GM19025 (cell line): ENCODE measurements around the gene VEZT.
"Not testable (repeated sequence)": the region's sequence is repeated elsewhere in the genome, so short reads cannot be mapped to it uniquely, and the experiment has no call there.

Experiments
- ATAC-seq: cut with Tn5 transposase; IDR thresholded peaks from one replicate; pipeline ENCODE4 v1.9.1; 2021; ENCODE audit warnings: mild to moderate bottlenecking, low read depth, moderate library complexity; ENCODE audit not compliant: unreplicated experiment

VEZT gene

GRCh38 chr12:95314756-95315155 is 97.1 kb downstream of the VEZT start:
- not testable (repeated sequence) for ATAC-seq

GRCh38 chr12:95316798-95317197 is 99.2 kb downstream of the VEZT start:
- ATAC-seq, result no peak

DNA sequence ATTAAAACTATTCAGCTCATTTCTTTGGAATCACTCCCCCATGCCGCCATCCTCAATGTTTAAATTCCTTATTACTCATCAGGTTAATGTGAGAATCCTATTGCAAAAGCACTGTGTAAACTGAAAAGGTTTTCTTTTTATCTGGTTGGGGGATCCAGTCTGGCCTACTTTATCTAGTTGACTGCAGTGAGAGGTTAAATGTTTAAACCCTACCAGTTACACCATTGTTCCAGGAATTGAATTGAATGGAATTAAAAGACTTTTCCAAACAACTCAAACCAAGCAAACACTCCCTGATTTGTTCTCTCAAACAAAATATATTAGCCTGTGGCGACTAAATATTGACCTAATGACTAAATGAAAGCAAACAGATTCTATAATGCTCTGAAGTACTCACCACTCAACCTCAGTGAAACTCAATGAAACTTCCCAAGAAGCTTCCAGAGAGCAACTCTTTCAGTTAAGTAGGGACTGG is 100.5 kb downstream of the VEZT start:
- ATAC-seq, result no peak

- ATAC-seq, result no peak
Observed at GRCh38 chr12:95319694-95320331, 102.2 kb downstream of the VEZT start.

DNA sequence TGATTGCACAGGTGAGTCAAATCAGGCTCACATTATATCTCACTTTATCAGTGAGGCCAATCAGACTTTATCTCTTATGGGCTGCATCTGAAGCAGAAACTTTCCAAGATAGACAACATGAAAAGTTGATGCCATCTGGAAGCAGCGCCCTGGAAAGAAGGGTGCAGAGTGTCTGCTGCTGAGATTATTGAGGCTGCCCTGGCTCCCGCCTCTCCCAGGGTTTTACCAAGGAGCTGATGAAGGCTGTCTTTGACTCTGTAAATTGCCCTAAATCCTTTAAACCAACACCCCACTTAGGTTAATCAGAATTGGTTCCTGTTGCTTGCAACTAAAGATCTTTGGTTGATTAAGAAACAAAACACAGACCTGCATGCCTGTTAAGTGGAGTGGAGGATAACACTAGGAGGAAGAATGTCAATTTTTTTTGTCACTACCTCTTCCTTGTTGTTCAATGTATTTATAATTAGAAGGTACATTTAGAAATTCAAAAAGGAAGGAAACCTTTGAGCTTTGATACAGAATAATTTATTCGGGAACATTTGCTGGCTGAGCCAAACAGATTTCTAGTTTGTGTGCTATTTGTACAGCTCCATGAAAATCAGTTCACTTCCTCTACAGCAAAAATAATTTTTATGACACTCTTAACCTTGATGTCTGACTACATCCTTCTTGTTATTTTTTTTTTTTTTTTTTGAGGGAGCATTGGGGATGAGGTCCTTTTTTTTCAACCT is 104.1 kb downstream of the VEZT start:
- ATAC-seq, result no peak

- ATAC-seq, result no peak
Observed at GRCh38 chr12:95322326-95322725, 104.7 kb downstream of the VEZT start.

GRCh38 chr12:95323212-95323611 is 105.6 kb downstream of the VEZT start:
- ATAC-seq, result no peak

- ATAC-seq, result not testable (repeated sequence)
Observed at GRCh38 chr12:95324246-95324645, 106.6 kb downstream of the VEZT start.

GRCh38 chr12:95325501-95325900 is 107.9 kb downstream of the VEZT start:
- ATAC-seq, result no peak

- no peak for ATAC-seq
Observed at GRCh38 chr12:95326445-95326844, 108.8 kb downstream of the VEZT start.

GRCh38 chr12:95326855-95327254 is 109.2 kb downstream of the VEZT start:
- ATAC-seq, result no peak

GRCh38 chr12:95328708-95329107 is 111.1 kb downstream of the VEZT start:
- ATAC-seq, result no peak

DNA sequence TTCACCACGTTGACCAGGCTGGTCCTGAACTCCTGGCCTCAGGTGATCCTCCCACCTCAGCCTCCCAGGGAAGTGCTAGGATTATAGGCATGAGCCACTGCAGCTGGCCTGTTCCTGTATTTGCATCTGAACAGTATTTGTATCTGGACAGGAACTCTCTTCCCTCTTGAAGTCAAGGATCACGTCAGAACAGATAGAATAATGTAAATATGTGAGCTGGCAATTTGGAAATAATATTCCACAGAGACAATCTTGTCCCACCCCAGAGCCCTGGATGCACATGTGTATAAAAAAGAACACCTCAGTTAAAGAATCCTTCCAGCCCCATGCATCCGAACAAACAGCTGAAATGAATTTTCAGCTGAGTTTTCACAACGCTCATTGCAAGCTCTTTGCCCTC is 118.3 kb downstream of the VEZT start:
- no peak for ATAC-seq

DNA sequence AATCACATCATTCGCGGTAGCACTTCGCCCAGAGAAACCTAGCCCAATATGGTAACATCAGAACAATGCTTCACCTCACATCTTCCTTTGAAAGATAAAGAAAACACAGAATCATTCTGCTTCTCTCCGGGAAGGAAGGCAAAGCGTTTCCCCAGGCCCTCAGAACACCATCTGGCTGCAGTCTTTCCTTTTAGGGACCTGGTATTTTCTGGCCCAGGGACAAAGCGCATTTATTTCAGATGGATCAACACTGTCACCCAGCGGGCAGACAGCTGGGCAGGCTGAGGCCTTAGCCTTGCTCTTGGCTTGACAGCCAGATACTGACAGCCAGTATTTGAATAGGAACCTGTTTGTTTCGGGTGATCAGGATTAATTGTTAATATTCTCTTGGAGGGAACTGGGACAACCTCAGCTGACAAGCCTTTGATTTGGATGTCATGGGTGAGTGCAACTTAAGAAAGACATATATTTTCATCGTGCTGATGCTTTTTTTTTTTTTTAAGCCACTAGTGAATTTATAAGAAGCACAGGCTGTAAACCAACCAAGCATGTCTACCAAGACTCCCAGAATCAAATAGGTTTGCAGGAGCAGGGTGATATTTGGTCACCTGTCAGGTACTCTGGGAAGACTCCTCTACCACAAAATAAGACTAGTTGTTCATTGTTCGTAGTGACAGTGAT is 118.9 kb downstream of the VEZT start:
- no peak for ATAC-seq

GRCh38 chr12:95337146-95337545 is 119.5 kb downstream of the VEZT start:
- no peak for ATAC-seq

- ATAC-seq, result no peak
Observed at GRCh38 chr12:95339086-95339788, 121.6 kb downstream of the VEZT start.

GRCh38 chr12:95342008-95342407 is 124.4 kb downstream of the VEZT start:
- no peak for ATAC-seq

DNA sequence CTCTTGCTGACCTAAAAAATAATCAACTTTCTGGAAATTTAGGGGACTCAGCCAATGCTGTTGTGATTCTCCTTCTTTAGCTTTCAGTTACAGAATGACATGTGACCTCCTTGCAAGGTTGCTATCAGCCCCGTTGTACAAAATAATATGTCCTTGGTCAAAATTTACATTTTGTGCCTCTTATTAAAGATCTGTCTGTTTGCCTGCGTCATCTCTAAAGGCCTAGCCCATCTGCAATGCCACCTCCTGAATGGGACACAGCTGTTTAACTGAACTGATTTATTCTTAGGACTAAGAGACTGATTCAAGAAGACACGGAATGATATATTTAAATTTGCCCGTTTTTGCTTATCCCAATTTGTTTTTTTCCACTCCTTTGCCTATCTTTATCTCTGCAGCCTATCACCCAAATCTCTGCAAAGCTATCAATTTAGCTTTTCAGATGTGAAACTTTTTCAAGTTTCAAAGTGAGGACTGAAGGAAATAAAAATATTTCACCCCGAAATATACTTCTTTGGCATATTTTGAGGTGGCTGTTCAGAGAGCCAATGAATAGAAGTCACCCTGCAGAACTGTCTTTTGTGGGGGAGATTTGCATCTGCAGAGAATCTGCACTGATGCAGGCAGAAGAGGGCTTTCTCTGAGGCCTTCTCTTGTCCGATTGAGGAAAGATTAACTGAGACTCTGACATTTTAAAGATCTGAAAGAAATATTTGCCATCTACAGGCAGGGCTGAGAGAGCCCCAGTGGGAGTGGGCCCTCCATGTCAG is 126.0 kb downstream of the VEZT start:
- ATAC-seq, result no peak

DNA sequence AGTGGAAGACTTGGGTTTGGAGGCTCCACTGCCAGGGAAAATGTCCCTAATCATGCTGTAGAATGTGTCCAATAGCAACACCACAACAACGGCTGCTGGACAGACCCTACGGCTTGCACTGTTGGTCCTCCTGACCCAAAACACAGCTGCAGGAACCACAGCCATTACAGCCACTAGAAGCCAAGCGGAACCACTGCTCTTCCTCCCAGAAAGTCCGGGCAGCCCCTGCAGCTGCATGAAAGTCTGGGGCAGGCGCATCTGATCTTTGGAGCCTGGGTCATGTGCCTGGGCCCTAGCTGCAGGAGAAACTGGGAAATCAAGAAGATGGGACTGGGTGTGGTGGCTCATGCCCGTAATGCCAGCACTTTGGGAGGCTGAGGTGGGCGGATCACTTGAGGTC is 131.7 kb downstream of the VEZT start:
- ATAC-seq, result no peak

DNA sequence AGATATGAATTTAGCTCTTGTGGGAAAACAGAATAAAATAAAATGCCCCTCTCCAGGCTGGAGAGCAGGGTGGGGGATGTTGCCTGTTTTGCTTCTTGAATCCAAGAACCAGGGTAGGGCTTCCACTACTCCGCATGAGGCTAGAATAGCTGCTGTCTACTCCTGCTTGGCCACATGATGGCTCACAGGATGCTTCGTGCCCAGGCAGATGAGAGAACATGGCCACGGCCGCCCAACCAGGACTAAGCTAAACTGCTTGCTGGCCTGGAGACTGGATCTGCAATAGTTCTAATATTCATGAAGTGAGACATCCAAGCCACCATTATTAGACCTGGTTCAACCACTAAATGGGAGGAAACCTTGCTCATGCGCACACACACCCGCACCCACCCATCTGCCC is 134.1 kb downstream of the VEZT start:
- no peak for ATAC-seq
